ENCODE data around the gene ATXN2L.
"Not testable (repeated sequence)": the region's sequence is repeated elsewhere in the genome, so short reads cannot be mapped to it uniquely, and the experiment has no call there.

ATXN2L gene

DNA sequence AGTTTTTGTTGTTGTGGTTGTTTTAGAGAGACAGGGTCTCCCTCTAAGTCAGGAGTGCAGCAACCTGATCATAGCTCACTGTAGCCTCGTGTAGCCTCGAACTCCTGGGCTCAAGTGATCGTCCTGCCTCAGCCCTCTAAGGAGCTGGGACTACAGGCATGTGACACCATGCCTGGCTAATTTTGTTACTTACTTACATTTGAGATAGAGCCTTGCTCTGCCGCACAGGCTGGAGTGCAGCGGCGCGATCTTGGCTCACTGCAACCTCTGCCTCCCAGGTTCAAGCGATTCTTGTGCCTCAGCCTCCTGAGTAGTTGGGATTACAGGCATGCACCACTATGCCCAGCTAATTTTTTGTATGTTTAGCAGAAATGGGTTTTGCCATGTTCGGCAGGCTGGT lies 44.8 kb downstream of the ATXN2L start:
- not testable (repeated sequence) for DNase-seq (ENCODE audit: low spot score); H3K23ac ChIP-seq (ENCODE audit: low read depth, low read length, poor library complexity); H3K4me3 ChIP-seq (ENCODE audit: low read length in 2 of 2); H3K14ac ChIP-seq (ENCODE audit: low read length); H3K9ac ChIP-seq (ENCODE audit: low read depth, low read length, poor library complexity); H3K27ac ChIP-seq (replicated peaks; ENCODE audit: low read length); H2AFZ ChIP-seq (ENCODE audit: low read length); H2AK5ac ChIP-seq (ENCODE audit: low read depth, low read length); H3K18ac ChIP-seq (ENCODE audit: low read length); H2BK12ac ChIP-seq (ENCODE audit: low read length); H2BK120ac ChIP-seq (ENCODE audit: low read depth, low read length); H2BK15ac ChIP-seq (ENCODE audit: low read length); H3K4ac ChIP-seq (ENCODE audit: low read length); H3K4me2 ChIP-seq (ENCODE audit: insufficient read depth, low read length, poor library complexity, severe bottlenecking); H2BK5ac ChIP-seq (ENCODE audit: low read length); H4K8ac ChIP-seq (ENCODE audit: low read depth, low read length); H3K27me3 ChIP-seq (ENCODE audit: control insufficient read depth in 3 of 3, insufficient read depth in 3 of 3, low read depth in 1 of 3, low read length in 3 of 3); H3K9me3 ChIP-seq (replicated peaks in 1 of 2; ENCODE audit: control insufficient read depth in 2 of 2, insufficient read depth in 1 of 2, low read depth in 1 of 2, low read length in 2 of 2); H4K91ac ChIP-seq (ENCODE audit: low read depth, low read length, poor library complexity)
- H3K36me3 ChIP-seq (replicated peaks in 1 of 2; ENCODE audit: control insufficient read depth in 2 of 2, insufficient read depth in 2 of 2, low read length in 2 of 2), result peaks cover 42 to 65% of the 10 kb centered on the region in 2 donors
- H3K4me1 ChIP-seq (ENCODE audit: control insufficient read depth in 2 of 2, insufficient read depth in 1 of 2, low read depth in 1 of 2, low read length in 2 of 2), result peaks cover 6 to 12% of the 10 kb centered on the region in 2 donors
- no CpG with 5 or more reads among the region's 9 CpGs for WGBS, 2 donors (ENCODE audit: extremely low coverage in 2 of 2, insufficient read length in 2 of 2, insufficient replicate concordance in 1 of 2)
- H3K79me1 ChIP-seq (ENCODE audit: low read depth, low read length), result peaks cover 23% of the 10 kb centered on the region

DNA sequence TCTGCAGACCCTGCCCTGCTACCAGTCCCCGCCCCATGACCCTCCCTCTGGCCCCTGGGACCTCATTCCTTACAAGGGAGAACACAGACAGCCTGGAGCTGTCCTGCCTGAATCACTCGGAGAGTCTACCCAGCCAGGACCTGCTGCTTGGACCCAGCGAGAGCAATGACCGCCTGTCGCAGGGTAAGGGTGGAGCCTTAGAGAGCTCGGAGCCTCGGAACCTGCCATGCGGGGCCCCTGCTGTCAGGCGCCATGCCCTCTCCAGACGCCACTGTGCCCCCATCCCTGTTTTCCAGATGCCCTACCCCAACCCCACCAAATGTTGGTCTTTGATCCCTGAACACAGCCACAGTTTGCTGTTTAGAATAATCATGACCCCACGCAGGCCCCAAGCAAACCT lies 46.4 kb downstream of the ATXN2L start:
- H3K23ac ChIP-seq (ENCODE audit: low read depth, low read length, poor library complexity), result peak overlapping the region; percentile 13
- H2BK120ac ChIP-seq (ENCODE audit: low read depth, low read length), result no peak overlapping the region
- H3K4ac ChIP-seq (ENCODE audit: low read length), result no peak overlapping the region
- H3K4me3 ChIP-seq (ENCODE audit: low read length in 2 of 2), result no peak overlapping the region
- H4K91ac ChIP-seq (ENCODE audit: low read depth, low read length, poor library complexity), result no peak overlapping the region
- H2BK5ac ChIP-seq (ENCODE audit: low read length), result no peak overlapping the region
- no peak overlapping the region for H2BK12ac ChIP-seq (ENCODE audit: low read length)
- H2BK15ac ChIP-seq (ENCODE audit: low read length), result no peak overlapping the region
- H3K18ac ChIP-seq (ENCODE audit: low read length), result no peak overlapping the region
- H3K4me1 ChIP-seq (ENCODE audit: control insufficient read depth in 2 of 2, insufficient read depth in 1 of 2, low read depth in 1 of 2, low read length in 2 of 2), result peaks cover 6 to 12% of the 10 kb centered on the region in 2 donors
- WGBS, 2 donors (ENCODE audit: extremely low coverage in 2 of 2, insufficient read length in 2 of 2, insufficient replicate concordance in 1 of 2), result no CpG with 5 or more reads among the region's 11 CpGs
- no peak for DNase-seq (ENCODE audit: low spot score)
- peaks cover 0 to 2% of the 10 kb centered on the region in 2 donors for H3K9me3 ChIP-seq (replicated peaks in 1 of 2; ENCODE audit: control insufficient read depth in 2 of 2, insufficient read depth in 1 of 2, low read depth in 1 of 2, low read length in 2 of 2)
- H3K27me3 ChIP-seq (ENCODE audit: control insufficient read depth in 3 of 3, insufficient read depth in 3 of 3, low read depth in 1 of 3, low read length in 3 of 3), result no peaks in the 10 kb centered on the region
- no peak overlapping the region for H4K8ac ChIP-seq (ENCODE audit: low read depth, low read length)
- peaks cover 25% of the 10 kb centered on the region for H3K79me1 ChIP-seq (ENCODE audit: low read depth, low read length)
- H2AK5ac ChIP-seq (ENCODE audit: low read depth, low read length), result no peak overlapping the region
- no peak overlapping the region for H3K4me2 ChIP-seq (ENCODE audit: insufficient read depth, low read length, poor library complexity, severe bottlenecking)
- no peak overlapping the region for H3K27ac ChIP-seq (replicated peaks; ENCODE audit: low read length)
- no peak overlapping the region for H3K9ac ChIP-seq (ENCODE audit: low read depth, low read length, poor library complexity)
- H3K14ac ChIP-seq (ENCODE audit: low read length), result no peak overlapping the region
- H2AFZ ChIP-seq (ENCODE audit: low read length), result no peak overlapping the region
- H3K36me3 ChIP-seq (replicated peaks in 1 of 2; ENCODE audit: control insufficient read depth in 2 of 2, insufficient read depth in 2 of 2, low read length in 2 of 2), result peaks cover 50 to 80% of the 10 kb centered on the region in 2 donors

GRCh38 chr16:28872952-28873351 lies 50.2 kb downstream of the ATXN2L start:
- WGBS, 2 donors (ENCODE audit: extremely low coverage in 2 of 2, insufficient read length in 2 of 2, insufficient replicate concordance in 1 of 2), result no CpG with 5 or more reads among the region's 15 CpGs
- no peak overlapping the region for H3K4me3 ChIP-seq (ENCODE audit: low read length in 2 of 2)
- H3K4me2 ChIP-seq (ENCODE audit: insufficient read depth, low read length, poor library complexity, severe bottlenecking), result no peak overlapping the region
- no peak overlapping the region for H3K23ac ChIP-seq (ENCODE audit: low read depth, low read length, poor library complexity)
- no peak overlapping the region for H3K14ac ChIP-seq (ENCODE audit: low read length)
- no peak overlapping the region for H2BK120ac ChIP-seq (ENCODE audit: low read depth, low read length)
- H3K9me3 ChIP-seq (replicated peaks in 1 of 2; ENCODE audit: control insufficient read depth in 2 of 2, insufficient read depth in 1 of 2, low read depth in 1 of 2, low read length in 2 of 2), result peaks cover 0 to 2% of the 10 kb centered on the region in 2 donors
- no peak overlapping the region for H3K9ac ChIP-seq (ENCODE audit: low read depth, low read length, poor library complexity)
- no peak overlapping the region for H3K27ac ChIP-seq (replicated peaks; ENCODE audit: low read length)
- H3K4ac ChIP-seq (ENCODE audit: low read length), result no peak overlapping the region
- H3K36me3 ChIP-seq (replicated peaks in 1 of 2; ENCODE audit: control insufficient read depth in 2 of 2, insufficient read depth in 2 of 2, low read length in 2 of 2), result peaks cover 48 to 63% of the 10 kb centered on the region in 2 donors
- DNase-seq (ENCODE audit: low spot score), result no peak
- H2BK12ac ChIP-seq (ENCODE audit: low read length), result no peak overlapping the region
- peaks cover 6 to 27% of the 10 kb centered on the region in 2 donors for H3K4me1 ChIP-seq (ENCODE audit: control insufficient read depth in 2 of 2, insufficient read depth in 1 of 2, low read depth in 1 of 2, low read length in 2 of 2)
- no peak overlapping the region for H2BK15ac ChIP-seq (ENCODE audit: low read length)
- peaks cover 8% of the 10 kb centered on the region for H3K79me1 ChIP-seq (ENCODE audit: low read depth, low read length)
- H4K91ac ChIP-seq (ENCODE audit: low read depth, low read length, poor library complexity), result no peak overlapping the region
- H4K8ac ChIP-seq (ENCODE audit: low read depth, low read length), result peak overlapping the region; percentile 65
- H2BK5ac ChIP-seq (ENCODE audit: low read length), result no peak overlapping the region
- no peaks in the 10 kb centered on the region for H3K27me3 ChIP-seq (ENCODE audit: control insufficient read depth in 3 of 3, insufficient read depth in 3 of 3, low read depth in 1 of 3, low read length in 3 of 3)
- H2AFZ ChIP-seq (ENCODE audit: low read length), result no peak overlapping the region
- H2AK5ac ChIP-seq (ENCODE audit: low read depth, low read length), result no peak overlapping the region
- no peak overlapping the region for H3K18ac ChIP-seq (ENCODE audit: low read length)

- Histone ChIP-seq H3K18ac (ENCODE audit: low read length) (no peak overlapping the region), H3K36me3 (replicated peaks in 1 of 2; ENCODE audit: control insufficient read depth in 2 of 2, insufficient read depth in 2 of 2, low read length in 2 of 2) (peaks cover 47 to 59% of the 10 kb centered on the region in 2 donors), H3K27ac (replicated peaks; ENCODE audit: low read length) (no peak overlapping the region), H3K79me1 (ENCODE audit: low read depth, low read length) (peaks cover 10% of the 10 kb centered on the region), H3K9me3 (replicated peaks in 1 of 2; ENCODE audit: control insufficient read depth in 2 of 2, insufficient read depth in 1 of 2, low read depth in 1 of 2, low read length in 2 of 2) (peaks cover 0 to 2% of the 10 kb centered on the region in 2 donors), H2BK120ac (ENCODE audit: low read depth, low read length) (no peak overlapping the region), H3K9ac (ENCODE audit: low read depth, low read length, poor library complexity) (no peak overlapping the region), H2BK12ac (ENCODE audit: low read length) (no peak overlapping the region), H4K8ac (ENCODE audit: low read depth, low read length) (no peak overlapping the region), H3K4ac (ENCODE audit: low read length) (no peak overlapping the region), H2BK5ac (ENCODE audit: low read length) (no peak overlapping the region), H3K4me1 (ENCODE audit: control insufficient read depth in 2 of 2, insufficient read depth in 1 of 2, low read depth in 1 of 2, low read length in 2 of 2) (peaks cover 8 to 32% of the 10 kb centered on the region in 2 donors), H3K27me3 (ENCODE audit: control insufficient read depth in 3 of 3, insufficient read depth in 3 of 3, low read depth in 1 of 3, low read length in 3 of 3) (no peaks in the 10 kb centered on the region), H3K23ac (ENCODE audit: low read depth, low read length, poor library complexity) (peak overlapping the region; percentile 1), H2AK5ac (ENCODE audit: low read depth, low read length) (no peak overlapping the region), H3K4me3 (ENCODE audit: low read length in 2 of 2) (no peak overlapping the region), H3K4me2 (ENCODE audit: insufficient read depth, low read length, poor library complexity, severe bottlenecking) (no peak overlapping the region), H4K91ac (ENCODE audit: low read depth, low read length, poor library complexity) (no peak overlapping the region), H2BK15ac (ENCODE audit: low read length) (no peak overlapping the region), H2AFZ (ENCODE audit: low read length) (no peak overlapping the region), H3K14ac (ENCODE audit: low read length) (no peak overlapping the region)
- DNase-seq (ENCODE audit: low spot score), result no peak
- whole genome bisulfite sequencing, 2 donors (ENCODE audit: extremely low coverage in 2 of 2, insufficient read length in 2 of 2, insufficient replicate concordance in 1 of 2), result no CpG with 5 or more reads among the region's 18 CpGs
Measured at GRCh38 chr16:28873543-28874201, 50.9 kb downstream of the ATXN2L start.

All from neuronal stem cell (in vitro differentiated cells).